Activated T-cell treated with anti-CD3 and anti-CD28 coated beads, Interleukin-2, amount 50 U/mL, for 48 hours (primary cell): ENCODE results near the gene NR1H3.

Experiments
- DNase-seq, 2 experiments: peaks; one replicate each; pipeline ENCODE4 v3.0.0-alpha.2; 2020

NR1H3 gene

DNA sequence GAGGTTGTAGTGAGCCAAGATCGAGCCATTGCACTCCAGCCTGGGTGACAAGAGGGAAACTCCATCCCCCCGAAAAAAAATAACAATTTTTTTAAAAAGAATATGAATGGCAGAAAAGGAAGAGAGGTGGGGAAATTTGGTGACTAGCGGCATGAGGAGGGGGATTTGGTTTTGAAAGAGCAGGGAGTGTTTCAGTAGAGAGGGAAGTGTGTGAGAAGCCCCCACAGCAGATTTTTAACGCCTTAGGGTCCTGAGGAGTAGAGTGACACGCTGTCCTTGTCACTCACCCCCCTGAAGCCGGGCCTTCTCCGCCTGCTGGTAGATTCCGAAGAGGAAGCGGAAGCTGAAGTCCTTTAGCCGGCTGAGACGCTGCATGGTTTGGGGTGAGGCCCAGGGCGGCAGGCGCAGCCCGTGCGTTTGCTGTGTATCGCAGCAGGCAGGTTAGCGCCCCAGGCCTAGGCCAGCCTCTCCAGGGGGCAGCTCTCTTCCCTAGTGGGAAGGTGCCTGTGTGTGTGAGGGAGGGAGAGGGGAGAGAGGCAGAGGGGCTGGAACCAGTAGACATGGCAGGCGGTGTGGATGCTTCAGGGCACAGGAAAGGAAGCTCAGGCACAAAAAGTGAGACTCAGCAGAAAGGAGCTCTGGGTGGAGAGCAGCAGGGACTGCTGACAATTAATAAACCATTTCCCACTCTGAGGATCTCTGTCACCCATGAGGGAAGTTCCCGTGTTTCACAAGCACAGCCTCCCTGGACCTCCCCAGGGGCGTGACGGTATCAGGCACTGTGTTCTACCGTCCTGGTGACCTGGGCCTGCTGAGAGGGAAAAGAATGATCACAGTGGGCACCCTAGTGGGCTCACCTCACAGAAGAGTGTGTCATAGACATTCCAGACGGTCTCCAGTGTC, 13.1 kb upstream of the NR1H3 start:
- no peak for DNase-seq

DNA sequence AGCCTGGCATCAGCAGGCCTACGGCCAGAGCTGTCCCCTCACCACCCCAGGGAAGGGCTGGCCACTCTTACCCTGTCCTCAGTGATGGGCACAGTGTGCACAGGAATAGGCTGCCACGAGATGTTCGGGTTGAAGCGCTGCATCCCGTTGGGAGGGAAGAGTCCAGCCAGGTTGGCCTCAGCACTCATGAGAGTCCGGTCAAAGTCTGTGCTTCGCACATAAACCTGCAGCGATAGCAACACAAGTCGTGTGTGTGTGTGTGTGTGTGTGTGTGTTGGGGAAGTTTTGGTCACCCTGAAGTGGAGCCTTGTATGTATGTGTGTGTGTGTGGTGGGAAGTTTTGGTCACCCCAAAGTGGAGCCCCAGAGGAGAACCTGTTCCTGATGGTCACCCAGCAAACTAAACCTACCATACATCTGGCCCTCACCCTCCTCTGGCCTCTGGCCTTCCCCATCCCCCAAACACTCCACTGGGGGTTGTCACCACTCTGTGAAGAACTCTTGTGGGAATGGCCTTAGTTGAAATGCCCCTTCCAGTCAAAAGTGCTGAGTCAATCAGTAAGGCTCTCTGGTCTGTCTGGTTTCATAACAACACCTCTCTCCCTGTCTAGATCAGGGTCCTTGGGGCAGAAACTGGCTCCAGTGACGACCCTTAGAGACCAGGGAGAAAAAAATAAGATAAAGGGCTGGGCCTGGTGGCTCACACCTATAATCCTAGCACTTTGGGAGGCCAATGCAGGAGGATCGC, 12.0 kb upstream of the NR1H3 start:
- no peak for DNase-seq

DNA sequence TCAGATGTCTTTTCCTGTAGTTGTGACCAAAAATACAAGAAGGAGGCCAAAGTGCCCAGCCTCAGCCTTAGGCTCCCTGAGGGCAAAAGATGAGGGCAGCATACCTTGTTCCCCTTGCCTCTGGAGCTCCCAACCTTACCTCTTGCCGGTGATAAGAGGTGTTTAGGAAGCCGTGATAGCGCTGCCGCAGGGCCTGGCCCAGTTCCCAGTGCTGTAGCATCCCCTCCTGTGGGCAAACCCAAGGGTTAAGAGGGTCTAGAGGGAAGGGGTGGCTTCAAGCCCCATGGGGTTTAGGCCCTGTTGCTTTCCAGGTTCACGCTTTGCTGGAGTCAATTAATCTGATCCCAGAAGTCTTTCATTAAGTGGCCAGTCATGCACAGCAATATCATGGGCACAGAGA, 10.3 kb upstream of the NR1H3 start:
- no peak for DNase-seq

DNA sequence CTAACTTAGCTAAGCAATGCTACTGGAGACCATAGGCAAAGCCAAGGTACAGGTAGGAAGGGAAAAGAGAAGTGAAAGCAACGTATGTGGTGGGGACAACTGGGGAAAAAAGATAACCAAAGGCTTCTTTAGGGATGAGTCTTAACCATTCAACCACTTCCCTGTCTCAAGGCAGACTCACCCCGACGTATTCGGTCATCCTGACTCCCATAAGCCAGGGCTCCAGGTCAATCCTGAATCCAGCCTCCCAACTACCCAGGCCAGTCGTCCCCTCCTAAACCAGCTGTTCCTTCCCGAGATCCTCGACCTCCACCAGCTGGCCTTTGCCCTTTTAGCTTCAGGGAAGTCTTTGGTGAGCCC, 9.5 kb upstream of the NR1H3 start:
- no peak for DNase-seq

DNA sequence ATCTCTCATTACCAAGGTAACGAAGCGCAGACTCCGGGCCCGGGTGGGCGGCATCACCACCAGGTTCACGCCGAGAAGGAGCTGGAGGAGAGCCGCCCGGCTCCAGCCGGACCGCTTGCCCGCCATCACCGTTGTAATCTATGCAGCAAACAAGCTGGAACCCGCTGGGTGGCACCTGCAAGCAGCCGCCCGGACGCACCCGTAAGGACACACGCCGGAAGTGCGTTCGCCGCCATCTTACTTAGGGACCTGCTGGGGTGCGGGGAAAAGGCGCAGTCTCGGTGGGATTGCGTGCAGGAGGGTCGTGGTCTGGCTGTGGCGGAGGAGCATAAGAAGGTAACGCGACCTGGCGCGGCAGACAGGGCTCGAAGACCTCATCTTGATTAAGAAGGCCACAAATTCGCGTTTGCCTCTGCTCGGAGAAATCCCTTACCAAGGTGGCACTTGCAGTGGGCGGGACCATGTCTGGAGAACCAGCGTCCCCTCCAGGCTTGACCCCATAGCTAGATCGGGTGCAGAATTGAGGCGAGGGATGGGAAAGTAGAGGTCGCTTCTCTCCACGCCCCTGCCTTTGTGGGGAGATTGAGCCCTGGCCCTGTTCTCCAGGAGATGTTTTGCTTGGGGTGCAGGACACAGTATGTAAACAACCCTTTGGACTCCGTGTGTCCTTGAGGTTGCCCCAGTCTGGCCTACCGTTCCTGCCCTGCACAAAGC, 9.0 kb upstream of the NR1H3 start, which contains the start of gene ACP2:
Gene ACP2, minus strand, starts transcription at position 151 of the 714 bp plus-strand sequence. Its CDS starts 25 bp downstream, at position 126.
- DNase-seq: peak; percentile 92 to 93

DNA sequence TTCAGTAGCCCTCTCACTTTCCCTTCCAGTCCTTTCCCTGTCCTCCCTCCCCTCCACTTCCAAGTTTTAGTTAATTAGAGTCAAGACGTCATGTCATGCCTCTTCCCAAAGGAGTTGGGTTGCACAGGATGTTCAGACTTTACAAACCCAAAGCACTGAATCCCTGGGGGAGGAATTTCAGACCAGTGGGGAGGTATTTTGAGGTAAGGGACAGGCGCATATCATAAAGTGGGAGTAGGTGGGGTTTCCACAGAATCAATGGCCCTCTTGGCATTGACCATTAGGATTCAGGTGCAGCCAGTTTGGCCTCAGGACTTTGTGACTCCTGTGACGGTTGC, 8.4 kb upstream of the NR1H3 start:
- no peak for DNase-seq

DNA sequence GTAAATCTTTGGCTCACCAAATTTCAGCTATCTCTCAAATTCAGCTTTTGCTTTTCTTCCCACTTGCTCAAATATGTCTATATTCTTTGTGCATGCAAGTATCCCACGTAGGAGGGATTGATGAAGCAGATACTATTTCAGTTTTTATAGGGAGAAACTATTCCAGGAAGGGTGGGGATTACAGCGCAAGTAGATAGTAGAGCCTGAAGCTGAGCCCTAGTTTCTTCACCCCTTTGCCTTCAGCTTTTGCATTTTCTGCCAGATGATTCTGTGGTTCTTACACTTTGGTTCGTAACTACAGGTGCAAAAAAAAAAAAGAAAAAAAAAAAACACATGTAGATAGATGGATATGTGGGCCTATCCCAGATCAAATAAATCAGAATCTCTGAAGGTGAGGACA, 6.0 kb upstream of the NR1H3 start:
- no peak for DNase-seq

DNA sequence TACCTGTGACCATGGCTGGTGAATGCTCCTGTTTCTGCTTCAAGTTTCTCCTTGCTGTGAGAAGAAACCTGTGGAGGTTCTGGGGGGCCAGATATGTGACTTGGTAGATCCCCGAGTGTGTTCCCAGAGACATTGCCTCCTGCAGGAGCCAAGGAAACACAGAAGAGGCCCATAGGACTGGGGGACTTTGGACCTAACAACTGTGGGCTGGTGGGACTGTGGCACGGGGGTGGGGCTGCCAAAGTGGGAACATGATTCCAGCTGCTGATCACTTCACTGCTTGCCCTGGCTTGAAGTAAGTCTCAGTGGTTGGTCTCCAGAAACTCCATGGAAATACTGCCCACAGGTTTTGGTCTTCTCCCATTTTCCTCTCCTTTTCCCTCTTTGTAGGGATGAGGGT, 4.1 kb upstream of the NR1H3 start:
- no peak for DNase-seq

DNA sequence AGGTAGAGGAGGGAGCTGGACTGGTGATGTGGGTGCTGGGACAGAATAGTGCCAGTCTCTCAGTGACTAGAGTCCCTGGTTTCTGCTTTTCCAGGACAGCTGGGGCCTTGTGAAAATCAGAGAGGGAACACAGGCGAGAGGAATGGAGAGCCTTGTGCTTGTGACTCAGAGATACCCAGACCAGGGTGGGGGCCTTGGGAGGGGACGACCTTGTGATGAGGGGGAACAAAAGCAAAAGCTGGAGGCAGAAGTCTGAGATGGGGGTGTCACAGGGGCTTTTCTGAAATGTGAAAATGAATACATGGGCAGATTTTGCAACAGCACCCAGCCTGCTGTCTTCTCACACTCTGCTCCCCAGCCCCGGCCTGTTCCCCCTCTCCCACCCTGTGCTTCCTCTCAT, 3.4 kb upstream of the NR1H3 start:
- no peak for DNase-seq

DNA sequence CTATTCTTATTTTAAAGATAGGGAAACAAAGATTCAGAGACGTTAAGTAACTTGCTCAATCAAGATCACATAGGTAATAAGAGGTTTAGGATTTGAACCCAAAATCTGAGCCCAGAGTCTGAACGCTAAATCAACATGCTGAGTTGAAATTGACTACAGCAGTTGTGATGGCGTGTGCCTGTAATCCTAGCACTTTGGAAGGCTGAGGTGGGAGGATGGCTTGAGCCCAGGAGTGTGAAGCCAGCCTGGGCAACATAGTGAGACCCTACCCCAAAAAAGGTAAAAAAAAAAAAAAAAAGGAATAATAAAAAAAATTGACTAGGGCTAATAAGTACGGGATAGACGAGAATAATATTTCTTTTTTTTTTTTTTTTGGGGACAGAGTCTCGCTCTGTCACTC, 1.4 kb upstream of the NR1H3 start:
- no peak for DNase-seq

DNA sequence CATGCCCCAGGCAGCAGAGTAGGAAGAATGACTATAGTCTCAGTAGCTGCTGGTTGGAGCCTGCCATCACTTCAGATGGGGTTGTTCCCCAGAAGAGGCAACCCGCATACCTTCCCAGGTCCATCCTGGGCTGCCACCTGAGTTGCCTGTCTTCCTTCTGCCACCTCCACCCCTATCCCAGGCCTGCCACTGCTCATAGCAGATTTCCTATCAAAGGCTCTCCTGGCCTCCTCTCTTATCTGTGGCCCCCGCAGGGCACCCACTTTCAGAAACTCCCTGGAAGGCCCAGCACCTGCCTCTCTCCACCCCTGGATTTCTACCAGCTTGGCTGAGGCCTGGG, 649 bp upstream of the NR1H3 start:
- no peak for DNase-seq

DNA sequence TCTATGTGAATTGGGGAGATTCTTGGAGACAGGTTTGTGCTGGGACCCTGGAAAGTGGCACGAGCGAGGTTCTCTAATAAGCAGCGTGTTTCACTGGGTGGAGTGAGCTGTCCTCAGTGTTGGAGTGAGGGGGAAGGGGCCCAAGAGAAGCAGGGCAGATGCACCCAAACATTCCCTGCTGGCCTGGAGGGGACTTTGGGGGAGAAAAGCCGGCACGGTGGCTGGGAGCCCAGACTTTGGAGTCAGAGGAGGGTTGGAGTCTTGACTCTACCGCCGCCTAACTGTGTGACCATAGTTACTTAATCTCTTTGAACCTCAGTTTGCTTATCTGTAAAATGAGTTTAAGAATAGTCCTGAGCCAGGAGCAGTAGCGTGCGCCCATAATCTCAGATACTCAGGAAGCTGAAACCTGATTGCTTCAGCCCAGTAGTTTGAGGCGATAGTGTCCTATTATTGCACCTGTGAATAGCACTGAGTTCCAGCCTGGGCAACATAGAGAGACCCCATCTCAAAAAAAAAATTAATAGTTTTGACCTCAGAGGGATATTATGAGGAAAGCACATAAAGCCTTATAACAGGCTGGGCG, 614 bp downstream of the NR1H3 start:
- no peak for DNase-seq

DNA sequence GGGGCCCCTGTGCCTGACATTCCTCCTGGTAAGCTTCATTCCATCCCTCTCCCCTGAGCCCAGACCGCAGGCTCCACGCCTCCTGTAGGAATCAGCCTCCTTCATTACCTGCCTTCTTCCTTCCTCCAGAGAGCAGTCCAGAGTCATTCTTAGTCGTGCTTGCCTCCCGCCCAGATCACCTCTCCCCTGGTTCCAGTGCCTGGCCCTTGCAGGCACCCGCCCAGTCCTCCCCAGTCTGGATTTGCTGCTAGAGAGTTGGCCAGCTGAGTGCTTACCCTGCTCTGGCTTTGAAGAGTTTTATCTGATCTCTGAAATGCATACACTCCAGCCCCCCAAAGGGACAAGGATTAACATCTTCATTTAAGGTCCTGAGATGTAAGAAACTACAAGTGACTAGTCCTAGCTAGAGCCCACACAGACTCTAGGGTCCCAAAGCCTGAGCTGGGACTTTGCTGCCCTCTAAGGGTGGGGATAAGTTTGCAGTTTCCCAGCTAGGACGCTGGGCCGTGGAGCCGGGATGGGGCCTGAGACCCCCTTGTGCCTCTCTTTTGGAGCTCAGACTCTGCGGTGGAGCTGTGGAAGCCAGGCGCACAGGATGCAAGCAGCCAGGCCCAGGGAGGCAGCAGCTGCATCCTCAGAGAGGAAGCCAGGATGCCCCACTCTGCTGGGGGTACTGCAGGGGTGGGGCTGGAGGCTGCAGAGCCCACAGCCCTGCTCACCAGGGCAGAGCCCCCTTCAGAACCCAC, 1.6 kb downstream of the NR1H3 start:
- peak in 1 of 2 experiments; percentile 61 for DNase-seq

DNA sequence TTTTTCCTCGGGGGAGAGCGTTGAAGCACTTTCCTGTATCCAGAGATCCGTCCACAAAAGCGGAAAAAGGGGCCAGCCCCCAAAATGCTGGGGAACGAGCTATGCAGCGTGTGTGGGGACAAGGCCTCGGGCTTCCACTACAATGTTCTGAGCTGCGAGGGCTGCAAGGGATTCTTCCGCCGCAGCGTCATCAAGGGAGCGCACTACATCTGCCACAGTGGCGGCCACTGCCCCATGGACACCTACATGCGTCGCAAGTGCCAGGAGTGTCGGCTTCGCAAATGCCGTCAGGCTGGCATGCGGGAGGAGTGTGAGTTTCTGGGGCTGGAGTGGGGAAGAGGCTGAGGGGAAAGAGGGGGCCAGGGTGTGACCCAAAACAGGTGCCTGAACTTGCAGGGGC, 2.6 kb downstream of the NR1H3 start:
- no peak for DNase-seq

DNA sequence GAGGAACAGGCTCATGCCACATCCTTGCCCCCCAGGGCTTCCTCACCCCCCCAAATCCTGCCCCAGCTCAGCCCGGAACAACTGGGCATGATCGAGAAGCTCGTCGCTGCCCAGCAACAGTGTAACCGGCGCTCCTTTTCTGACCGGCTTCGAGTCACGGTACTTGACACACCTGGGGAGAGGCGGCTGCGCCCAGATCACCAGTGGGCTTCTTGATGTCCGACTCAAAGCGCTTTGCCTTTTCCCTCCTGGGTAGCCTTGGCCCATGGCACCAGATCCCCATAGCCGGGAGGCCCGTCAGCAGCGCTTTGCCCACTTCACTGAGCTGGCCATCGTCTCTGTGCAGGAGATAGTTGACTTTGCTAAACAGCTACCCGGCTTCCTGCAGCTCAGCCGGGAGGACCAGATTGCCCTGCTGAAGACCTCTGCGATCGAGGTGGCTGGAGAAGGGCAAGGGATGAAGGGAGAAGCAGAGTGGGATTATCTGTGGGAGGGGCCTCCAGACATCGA, 3.5 kb downstream of the NR1H3 start:
- no peak for DNase-seq

DNA sequence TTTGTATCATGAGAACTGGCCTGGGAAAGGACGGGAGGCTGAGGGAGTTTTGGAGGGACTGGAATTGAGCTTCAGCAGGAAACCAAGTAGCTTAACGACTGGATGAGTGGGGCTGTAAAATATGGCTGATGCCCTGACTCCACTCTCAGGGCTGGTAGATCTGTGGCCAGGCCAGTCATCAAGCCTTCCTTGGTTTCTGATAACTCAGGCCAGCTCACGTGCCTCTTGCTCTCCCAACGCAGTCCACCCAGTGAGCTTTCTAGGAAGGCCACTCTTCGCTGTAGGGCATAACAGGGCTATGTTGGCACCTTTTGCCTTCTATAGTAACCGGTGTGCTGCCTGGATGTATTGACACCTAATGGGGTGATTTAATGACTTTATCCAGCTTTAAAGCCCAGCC, 6.3 kb downstream of the NR1H3 start:
- DNase-seq: no peak

DNA sequence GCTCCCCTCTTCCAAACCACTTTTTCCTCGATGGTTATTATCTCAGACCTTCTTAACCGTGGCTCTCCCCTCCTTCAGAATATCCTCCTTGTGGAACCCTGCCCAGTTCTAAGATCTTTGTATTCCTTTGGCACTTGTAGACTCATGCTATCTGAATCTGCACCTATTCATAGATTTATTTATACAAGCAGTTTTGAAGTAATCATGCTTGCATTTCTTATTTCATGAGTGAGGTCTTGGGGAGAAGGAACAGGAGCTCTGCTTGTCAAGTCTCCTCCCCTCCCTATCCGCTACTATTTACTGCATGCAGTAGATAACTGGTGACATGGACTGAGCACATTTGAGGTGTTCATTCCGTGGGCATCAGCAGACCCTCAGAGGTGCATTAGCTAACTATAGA, 6.7 kb downstream of the NR1H3 start:
- no peak for DNase-seq

DNA sequence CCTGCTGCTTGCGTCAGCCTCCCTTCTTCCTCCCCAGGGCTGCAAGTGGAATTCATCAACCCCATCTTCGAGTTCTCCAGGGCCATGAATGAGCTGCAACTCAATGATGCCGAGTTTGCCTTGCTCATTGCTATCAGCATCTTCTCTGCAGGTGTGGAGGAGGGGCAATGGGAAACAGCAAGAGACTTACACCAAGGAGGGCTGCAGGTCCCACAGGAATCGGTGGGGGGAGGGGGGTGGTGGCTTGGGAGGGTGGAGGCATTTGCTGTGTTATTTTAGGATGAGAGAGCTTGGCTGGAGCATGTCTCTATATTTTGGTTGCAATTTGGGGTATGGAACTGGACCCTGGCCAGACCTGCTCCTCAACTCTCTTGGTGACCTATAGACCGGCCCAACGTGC, 10.1 kb downstream of the NR1H3 start:
- DNase-seq: no peak

DNA sequence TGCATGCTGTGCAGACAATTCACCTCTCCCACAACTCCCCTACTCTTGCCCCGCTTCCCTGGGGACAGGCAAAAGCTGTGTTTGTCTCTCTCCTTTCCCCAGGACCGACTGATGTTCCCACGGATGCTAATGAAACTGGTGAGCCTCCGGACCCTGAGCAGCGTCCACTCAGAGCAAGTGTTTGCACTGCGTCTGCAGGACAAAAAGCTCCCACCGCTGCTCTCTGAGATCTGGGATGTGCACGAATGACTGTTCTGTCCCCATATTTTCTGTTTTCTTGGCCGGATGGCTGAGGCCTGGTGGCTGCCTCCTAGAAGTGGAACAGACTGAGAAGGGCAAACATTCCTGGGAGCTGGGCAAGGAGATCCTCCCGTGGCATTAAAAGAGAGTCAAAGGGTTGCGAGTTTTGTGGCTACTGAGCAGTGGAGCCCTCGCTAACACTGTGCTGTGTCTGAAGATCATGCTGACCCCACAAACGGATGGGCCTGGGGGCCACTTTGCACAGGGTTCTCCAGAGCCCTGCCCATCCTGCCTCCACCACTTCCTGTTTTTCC, 10.7 kb downstream of the NR1H3 start:
- DNase-seq: no peak

DNA sequence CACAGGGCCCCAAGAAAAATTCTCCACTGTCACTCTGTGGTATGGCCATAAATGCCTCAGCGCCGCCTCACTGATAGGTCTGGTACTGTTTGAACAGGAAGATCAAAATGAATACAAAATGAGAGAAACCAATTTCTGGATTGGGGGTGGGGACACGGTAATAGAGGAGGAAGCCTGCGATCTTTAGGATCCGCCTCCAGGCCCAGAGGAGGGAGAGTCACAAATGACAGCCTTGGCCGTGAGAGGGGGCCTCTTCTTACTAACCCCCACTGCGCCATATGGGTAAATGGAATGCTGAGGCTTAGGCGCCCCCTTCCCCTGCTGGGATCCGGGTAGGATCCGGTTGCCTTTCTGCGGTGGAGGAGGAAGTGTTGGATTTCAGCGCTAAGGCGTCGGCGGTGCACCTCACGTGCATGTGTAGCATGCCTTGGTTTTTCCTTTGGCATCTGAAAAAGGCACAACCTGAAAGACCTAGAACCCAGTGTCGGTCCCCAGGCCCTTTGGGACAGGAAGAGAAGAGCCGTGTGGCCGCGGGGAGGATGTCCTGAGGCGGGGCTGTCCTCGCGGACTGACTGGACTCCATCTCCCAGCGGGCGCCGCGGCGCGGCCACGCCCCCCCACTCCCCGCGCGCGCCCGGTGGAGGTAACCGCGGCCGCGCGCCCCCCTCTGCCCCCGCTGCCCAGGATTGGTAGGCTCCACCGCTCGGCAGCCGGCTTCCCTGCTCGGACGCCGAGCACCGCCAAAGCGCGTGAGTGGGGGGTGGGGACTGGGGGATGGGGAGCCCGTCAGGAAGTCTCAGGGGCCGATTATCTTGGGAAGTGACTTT, 11.4 kb downstream of the NR1H3 start:
- DNase-seq: peak; percentile 89 to 91

DNA sequence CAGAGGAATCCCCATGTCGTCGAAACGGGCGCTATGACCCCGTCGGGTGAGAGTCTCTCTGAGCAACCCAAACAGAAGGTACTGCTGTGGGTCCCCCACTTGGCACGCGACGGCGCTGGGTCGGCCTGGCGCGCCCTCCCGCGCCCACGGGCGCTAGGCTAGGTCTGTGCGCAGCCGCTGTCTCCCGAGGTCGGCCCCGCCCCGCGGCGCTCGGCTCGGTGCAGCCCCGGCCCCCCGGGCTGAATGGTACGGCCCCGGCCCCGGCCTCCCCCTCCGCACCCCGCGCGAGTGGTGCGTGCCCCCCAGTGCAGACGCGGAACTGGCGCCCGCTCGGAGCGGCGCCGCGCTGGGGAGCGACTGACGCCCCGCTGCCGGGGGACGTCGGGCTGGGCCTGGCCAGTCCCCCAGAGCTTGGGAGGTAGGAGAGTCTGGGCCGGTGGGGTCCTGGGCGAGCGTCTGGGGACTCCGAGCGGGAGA, 12.1 kb downstream of the NR1H3 start, which contains the start of gene MADD:
Gene MADD, plus strand, starts transcription at position 305 of the 477 bp plus-strand sequence.
- DNase-seq: peak; percentile 88 to 93
